Measurements from ENCODE around the gene GRAP2. TPM values are rescaled to one million over a fixed set of nuclear protein-coding genes. Genes with fewer than 3 reads are reported as not detected.

Gene GRAP2
- total RNA-seq, 1 experiment from 2014 or later = 0.54 TPM

- intact Hi-C loops (cut with micrococcal nuclease; ENCODE audit: unreplicated experiment) (no loop called here), in situ Hi-C loops (cut with HindIII; ENCODE audit: low pct_unique_long_range_greater_than_20kb, low sequenced_read_pairs) (no loop called here)
- H3K4me1 ChIP-seq (ENCODE audit: control insufficient read depth, insufficient read depth, low read length) = no peaks in the 10 kb centered on the region; the same call in 1 of the 2 replicates
- CTCF ChIA-PET = no interaction called here
- H3K9me3 ChIP-seq (ENCODE audit: control insufficient read depth, insufficient read depth, low read depth, low read length) = no peaks in the 10 kb centered on the region
- H3K36me3 ChIP-seq (ENCODE audit: control insufficient read depth, insufficient read depth, low read length) = no peaks in the 10 kb centered on the region; the same call in 1 of the 2 replicates
- ATAC-seq = peak; percentile 83
- H3K27me3 ChIP-seq (ENCODE audit: control insufficient read depth, insufficient read depth, low read length) = no peaks in the 10 kb centered on the region
- H3K4me3 ChIP-seq (ENCODE audit: low read depth in 2 of 2, low read length in 2 of 2) = no peak overlapping the region
- TF ChIP-seq REST (IDR thresholded peaks at IDR 0.05; ENCODE audit: insufficient read depth in 1 of 2, low read depth in 2 of 2, low read length in 1 of 2) (no peak), SIN3A (IDR thresholded peaks at IDR 0.05; ENCODE audit: borderline replicate concordance, insufficient read depth, low read depth, low read length) (no peak), POLR2AphosphoS5 (IDR thresholded peaks at IDR 0.05; ENCODE audit: low read depth, low read length) (no peak), CTCF (IDR thresholded peaks at IDR 0.05) (no peak), TCF7L2 (IDR thresholded peaks at IDR 0.05; ENCODE audit: low read depth, low read length) (no peak)
- H3K27ac ChIP-seq (ENCODE audit: low read length) = no peak overlapping the region
- DNase-seq (ENCODE audit: low read depth, low spot score) = no peak
- no TSS peak for BruUV-seq (replicated peaks)
- POLR2A ChIA-PET = interaction anchor here (0.7 kb wide), 1 partner anchor 223 kb away, joined by 3 read pairs; no protein-coding TSS in a partner anchor
Observed at GRCh38 chr22:39997939-39998726, 97.2 kb downstream of the GRAP2 start.

- ATAC-seq (no peak), DNase-seq (ENCODE audit: low read depth, low spot score) (no peak)
- no peak overlapping the region for H3K4me3 ChIP-seq (ENCODE audit: low read depth in 2 of 2, low read length in 2 of 2)
- in situ Hi-C loops (cut with HindIII; ENCODE audit: low pct_unique_long_range_greater_than_20kb, low sequenced_read_pairs) (no loop called here), intact Hi-C loops (cut with micrococcal nuclease; ENCODE audit: unreplicated experiment) (no loop called here)
- no peaks in the 10 kb centered on the region; the same call in 1 of the 2 replicates for H3K36me3 ChIP-seq (ENCODE audit: control insufficient read depth, insufficient read depth, low read length)
- no peaks in the 10 kb centered on the region for H3K27me3 ChIP-seq (ENCODE audit: control insufficient read depth, insufficient read depth, low read length)
- no peak for TF ChIP-seq CTCF (IDR thresholded peaks at IDR 0.05)
- no peak for TF ChIP-seq POLR2AphosphoS5 (IDR thresholded peaks at IDR 0.05; ENCODE audit: low read depth, low read length)
- TF ChIP-seq REST (IDR thresholded peaks at IDR 0.05; ENCODE audit: insufficient read depth in 1 of 2, low read depth in 2 of 2, low read length in 1 of 2) = no peak
- POLR2A ChIA-PET = interaction anchor here (0.5 kb wide), 1 partner anchor 124 kb away, joined by 8 read pairs; no protein-coding TSS in a partner anchor
- CTCF ChIA-PET = interaction anchor here (0.6 kb wide), 1 partner anchor 131 kb away, joined by 3 read pairs; no protein-coding TSS in a partner anchor
- no peaks in the 10 kb centered on the region; the same call in 1 of the 2 replicates for H3K4me1 ChIP-seq (ENCODE audit: control insufficient read depth, insufficient read depth, low read length)
- no TSS peak for BruUV-seq (replicated peaks)
- no peak overlapping the region for H3K27ac ChIP-seq (ENCODE audit: low read length)
- no peaks in the 10 kb centered on the region for H3K9me3 ChIP-seq (ENCODE audit: control insufficient read depth, insufficient read depth, low read depth, low read length)
Observed at GRCh38 chr22:39999144-39999757, 98.4 kb downstream of the GRAP2 start.

Data from Panc1 (cell line).